Activated CD8-positive, alpha-beta T cell treated with anti-CD3 and anti-CD28 coated beads, Interleukin-2, amount 10 ng/mL, durations not matched to agents 7 days and 5 days (primary cell): ENCODE measurements around the gene PIGH. TPM values are rescaled to one million over a fixed set of nuclear protein-coding genes. Genes with fewer than 3 reads are reported as not detected.
"Not testable (repeated sequence)": the region's sequence is repeated elsewhere in the genome, so short reads cannot be mapped to it uniquely, and the experiment has no call there.

Experiments
- ATAC-seq: fragments of 150-1000 bp; cut with Tn5 transposase; one replicate; pipeline ENCODE4 v1.10.0; 2021; ENCODE audit warnings: moderate library complexity
- CTCF ChIA-PET: fragments of 350-600 bp; sonication (Branson Sonifier 250); formaldehyde crosslinking; loops from one replicate; lab custom pipeline; 2021; ENCODE audit warnings: antibody characterized with exemption; lab: Charles Lee
- POLR2A ChIA-PET: fragments of 350-600 bp; sonication (Branson Sonifier 250); formaldehyde crosslinking; loops from one replicate; lab custom pipeline; 2021; ENCODE audit warnings: antibody characterized with exemption; lab: Charles Lee
- DNase-seq: peaks from one replicate; pipeline ENCODE4 v3.0.0-alpha.2; 2020
- H3K27ac Mint-ChIP-seq: one replicate; pipeline ENCODE4 v1.8.0; 2021; ENCODE audit warnings: mild to moderate bottlenecking, mixed read lengths
- H3K27me3 Mint-ChIP-seq: one replicate; pipeline ENCODE4 v1.8.0; 2021; ENCODE audit warnings: low read depth, mixed read lengths
- H3K36me3 Mint-ChIP-seq: one replicate; pipeline ENCODE4 v1.8.0; 2021; ENCODE audit warnings: low read depth, mixed read lengths
- H3K4me1 Mint-ChIP-seq: one replicate; pipeline ENCODE4 v1.8.0; 2021; ENCODE audit warnings: low read depth, mixed read lengths
- H3K4me3 Mint-ChIP-seq: one replicate; pipeline ENCODE4 v1.8.0; 2021; ENCODE audit warnings: mild to moderate bottlenecking, mixed read lengths
- H3K9me3 Mint-ChIP-seq: one replicate; pipeline ENCODE4 v1.8.0; 2022; ENCODE audit warnings: mixed read lengths; ENCODE audit not compliant: insufficient read depth
- total RNA-seq, 2 experiments: library from RNA; stranded (reverse); gene quantifications; one replicate each; pipeline ENCODE4 v1.2.3, GENCODE V29; 2021

The PIGH gene
- total RNA-seq, 2 experiments from 2014 or later = 14.8 to 17.5 TPM

- H3K27ac Mint-ChIP-seq = no peak overlapping the region
- DNase-seq (no peak), ATAC-seq (no peak)
- no peaks in the 10 kb centered on the region for H3K4me1 Mint-ChIP-seq
- H3K9me3 Mint-ChIP-seq = no peaks in the 10 kb centered on the region
- no peaks in the 10 kb centered on the region for H3K27me3 Mint-ChIP-seq
- ChIA-PET POLR2A (no interaction called here), CTCF (interaction anchor here (1.0 to 2.3 kb wide), 3 partner anchors 12 to 46 kb away, joined by 3 to 10 read pairs (median 4); no protein-coding TSS in a partner anchor)
- H3K4me3 Mint-ChIP-seq = no peak overlapping the region
- no peaks in the 10 kb centered on the region for H3K36me3 Mint-ChIP-seq
Observed at GRCh38 chr14:67630938-67631337, 30.9 kb upstream of the PIGH start.

- no peak for ATAC-seq
- Mint-ChIP-seq H3K27ac (no peak overlapping the region), H3K4me3 (no peak overlapping the region), H3K27me3 (no peaks in the 10 kb centered on the region), H3K9me3 (no peaks in the 10 kb centered on the region), H3K4me1 (no peaks in the 10 kb centered on the region), H3K36me3 (no peaks in the 10 kb centered on the region)
- CTCF ChIA-PET = interaction anchor here (2.3 kb wide), 1 partner anchor 11 kb away, joined by 10 read pairs; no protein-coding TSS in a partner anchor
- DNase-seq = no peak
- POLR2A ChIA-PET = no interaction called here
Observed at GRCh38 chr14:67630186-67630585, 30.1 kb upstream of the PIGH start.

GRCh38 chr14:67627519-67627918, 27.5 kb upstream of the PIGH start:
- CTCF ChIA-PET = interaction anchor here (0.7 to 1.5 kb wide), 7 partner anchors 9 to 76 kb away, joined by 3 to 12 read pairs (median 3); partner anchors contain the start of genes ARG2 and PIGH

DNA sequence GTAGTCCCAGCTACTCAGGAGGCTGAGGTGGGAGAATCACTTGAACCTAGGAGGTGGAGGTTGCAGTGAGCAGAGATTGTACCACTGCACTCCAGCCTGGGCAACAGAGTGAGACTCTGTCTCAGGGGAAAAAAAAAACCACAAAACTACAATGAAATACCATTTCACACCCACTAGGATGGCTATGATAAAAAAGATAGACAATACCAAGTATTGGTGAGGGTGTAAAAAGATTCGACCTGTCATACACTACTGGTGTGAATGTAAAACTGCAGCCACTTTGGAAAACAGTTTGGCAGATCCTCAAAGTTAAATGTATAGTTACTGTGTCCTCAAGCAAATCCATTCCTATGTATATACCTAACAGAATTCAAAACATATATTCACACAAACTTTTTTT, 26.1 kb upstream of the PIGH start:
- H3K4me3 Mint-ChIP-seq, H3K27me3 Mint-ChIP-seq, H3K36me3 Mint-ChIP-seq, H3K9me3 Mint-ChIP-seq, DNase-seq, POLR2A ChIA-PET, H3K27ac Mint-ChIP-seq: not testable (repeated sequence)
- ATAC-seq = peak; percentile 33
- peaks cover 10% of the 10 kb centered on the region for H3K4me1 Mint-ChIP-seq
- CTCF ChIA-PET = interaction anchor here (1.2 kb wide), 1 partner anchor 36 kb away, joined by 3 read pairs; no protein-coding TSS in a partner anchor

More at GRCh38 chr14:67627519-67627918, 27.5 kb upstream of the PIGH start:
- POLR2A ChIA-PET = no interaction called here
- Mint-ChIP-seq H3K27me3 (no peaks in the 10 kb centered on the region), H3K9me3 (no peaks in the 10 kb centered on the region), H3K27ac (no peak overlapping the region), H3K36me3 (no peaks in the 10 kb centered on the region), H3K4me3 (no peak overlapping the region), H3K4me1 (peaks cover 8% of the 10 kb centered on the region)
- ATAC-seq (no peak), DNase-seq (no peak)

DNA sequence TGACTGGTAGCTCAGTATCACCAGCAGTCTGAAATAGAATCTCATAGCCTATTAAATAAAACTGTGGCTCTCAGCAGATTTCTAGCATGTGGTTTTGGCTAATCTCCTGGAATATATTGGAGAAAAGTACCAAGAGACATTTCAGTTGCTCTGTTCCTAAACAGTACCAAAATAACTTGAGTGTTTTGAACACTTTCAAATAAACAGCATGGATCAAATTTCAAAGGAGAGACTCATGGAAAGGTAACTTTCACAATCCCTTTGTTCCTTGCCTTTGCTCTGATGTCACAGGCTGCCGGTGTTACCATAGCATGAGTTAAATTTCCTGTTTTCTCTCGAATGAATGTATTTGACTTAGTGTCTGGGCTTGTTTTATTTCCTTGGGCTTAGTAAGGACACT, 23.0 kb upstream of the PIGH start:
- Mint-ChIP-seq H3K9me3 (no peaks in the 10 kb centered on the region), H3K27me3 (peaks cover 15% of the 10 kb centered on the region), H3K27ac (no peak overlapping the region), H3K4me1 (peaks cover 34% of the 10 kb centered on the region), H3K4me3 (no peak overlapping the region), H3K36me3 (no peaks in the 10 kb centered on the region)
- ChIA-PET POLR2A (interaction anchor here (1.2 kb wide), 1 partner anchor 51 kb away, joined by 3 read pairs; the partner anchor contains the start of gene VTI1B), CTCF (interaction anchor here (0.8 to 4.0 kb wide), 5 partner anchors 10 to 196 kb away, joined by 3 to 28 read pairs (median 4); no protein-coding TSS in a partner anchor)
- no peak for DNase-seq
- no peak for ATAC-seq

GRCh38 chr14:67622675-67623074, 22.6 kb upstream of the PIGH start:
- ChIA-PET CTCF (interaction anchor here (0.8 to 4.0 kb wide), 6 partner anchors 9 to 195 kb away, joined by 3 to 28 read pairs (median 4); partner anchors contain the start of gene VTI1B), POLR2A (interaction anchor here (1.2 kb wide), 1 partner anchor 51 kb away, joined by 3 read pairs; the partner anchor contains the start of gene VTI1B)
- no peaks in the 10 kb centered on the region for H3K9me3 Mint-ChIP-seq
- H3K4me3 Mint-ChIP-seq = no peak overlapping the region
- DNase-seq (no peak), ATAC-seq (no peak)
- peaks cover 34% of the 10 kb centered on the region for H3K4me1 Mint-ChIP-seq
- no peaks in the 10 kb centered on the region for H3K36me3 Mint-ChIP-seq
- no peak overlapping the region for H3K27ac Mint-ChIP-seq
- H3K27me3 Mint-ChIP-seq = peaks cover 15% of the 10 kb centered on the region

- POLR2A ChIA-PET = interaction anchor here (1.1 kb wide), 1 partner anchor 75 kb away, joined by 5 read pairs; the partner anchor contains the start of gene RDH11
- H3K27ac Mint-ChIP-seq = peak overlapping the region; percentile 60
- H3K27me3 Mint-ChIP-seq = peaks cover 18% of the 10 kb centered on the region
Observed at GRCh38 chr14:67620217-67620785, 20.2 kb upstream of the PIGH start.

GRCh38 chr14:67619446-67620216, 19.6 kb upstream of the PIGH start, which contains the start of gene ARG2:
ARG2 (plus strand) TSS chr14:67619920; CDS start chr14:67619978, 58 bp downstream.
- Mint-ChIP-seq H3K4me3 (peak within 1 kb of the TSS; percentile 80), H3K36me3 (no peaks in the 10 kb centered on the region), H3K4me1 (peaks cover 34% of the 10 kb centered on the region), H3K27me3 (peaks cover 18% of the 10 kb centered on the region), H3K9me3 (no peaks in the 10 kb centered on the region), H3K27ac (peak within 1 kb of the TSS; percentile 83)
- DNase-seq = peak; percentile 98
- ChIA-PET CTCF (interaction anchor here (0.7 to 4.7 kb wide), 41 partner anchors 8 to 260 kb away, joined by 3 to 143 read pairs (median 5); partner anchors contain the start of genes ATP6V1D, EIF2S1, PIGH and RDH11), POLR2A (interaction anchor here (0.8 to 1.4 kb wide), 5 partner anchors 19 to 196 kb away, joined by 3 to 9 read pairs (median 4); partner anchors contain the start of genes PIGH, RDH11 and ZFYVE26)
- ATAC-seq = peak; percentile 85

More at GRCh38 chr14:67620217-67620785, 20.2 kb upstream of the PIGH start:
- H3K36me3 Mint-ChIP-seq = no peaks in the 10 kb centered on the region
- H3K9me3 Mint-ChIP-seq = no peaks in the 10 kb centered on the region
- ATAC-seq (no peak), DNase-seq (no peak)
- H3K4me1 Mint-ChIP-seq = peaks cover 34% of the 10 kb centered on the region
- peak overlapping the region; percentile 80 for H3K4me3 Mint-ChIP-seq
- CTCF ChIA-PET = interaction anchor here (0.8 to 4.7 kb wide), 7 partner anchors 14 to 83 kb away, joined by 3 to 143 read pairs (median 5); partner anchors contain the start of genes PIGH and RDH11

- no peaks in the 10 kb centered on the region for H3K36me3 Mint-ChIP-seq
- peak overlapping the region; percentile 80 for H3K4me3 Mint-ChIP-seq
- ATAC-seq = peak; percentile 40
- no peaks in the 10 kb centered on the region for H3K9me3 Mint-ChIP-seq
- POLR2A ChIA-PET = interaction anchor here (0.8 to 1.4 kb wide), 4 partner anchors 18 to 197 kb away, joined by 3 to 9 read pairs (median 4); partner anchors contain the start of genes PIGH and ZFYVE26
- peaks cover 18% of the 10 kb centered on the region for H3K27me3 Mint-ChIP-seq
- CTCF ChIA-PET = interaction anchor here (0.6 to 4.7 kb wide), 39 partner anchors 9 to 259 kb away, joined by 3 to 143 read pairs (median 5); partner anchors contain the start of genes ATP6V1D, EIF2S1, PIGH and RDH11
- H3K4me1 Mint-ChIP-seq = peaks cover 34% of the 10 kb centered on the region
- peak overlapping the region; percentile 3 for H3K27ac Mint-ChIP-seq
- DNase-seq = peak; percentile 58
Observed at GRCh38 chr14:67618617-67619063, 18.6 kb upstream of the PIGH start.

DNA sequence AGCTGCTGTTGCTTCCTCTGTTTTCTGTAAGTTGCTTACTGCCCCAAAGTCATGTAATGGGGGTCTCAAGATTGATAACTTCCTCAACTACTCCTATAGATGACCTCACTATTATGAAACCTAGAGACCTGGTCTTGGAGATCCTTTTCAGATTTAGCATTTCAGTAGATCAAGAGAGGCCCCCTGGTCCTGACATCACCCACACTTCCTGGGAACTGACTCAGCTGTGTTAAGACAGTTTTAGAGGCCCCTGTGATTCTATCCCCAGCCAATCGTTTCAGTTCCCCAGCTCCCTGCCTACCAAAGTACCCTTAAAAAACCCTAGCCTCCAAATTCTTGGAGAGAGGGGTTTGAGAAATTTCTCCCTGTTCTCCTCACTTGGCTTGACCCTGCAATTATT, 10.4 kb upstream of the PIGH start:
- Mint-ChIP-seq H3K9me3 (no peaks in the 10 kb centered on the region), H3K36me3 (no peaks in the 10 kb centered on the region), H3K4me1 (no peaks in the 10 kb centered on the region), H3K4me3 (no peak overlapping the region), H3K27me3 (peaks cover 6% of the 10 kb centered on the region), H3K27ac (no peak overlapping the region)
- ChIA-PET POLR2A (interaction anchor here (1.0 kb wide), 1 partner anchor 10 kb away, joined by 3 read pairs; the partner anchor contains the start of gene PIGH), CTCF (interaction anchor here (0.6 to 7.9 kb wide), 6 partner anchors 8 to 777 kb away, joined by 3 to 50 read pairs (median 6); partner anchors contain the start of gene ARG2)
- no peak for ATAC-seq
- DNase-seq = no peak
